ENCODE results near the gene PTS.
A peak's percentile ranks its signal among the peaks of the same experiment; 100 is the strongest.

PTS gene

DNA sequence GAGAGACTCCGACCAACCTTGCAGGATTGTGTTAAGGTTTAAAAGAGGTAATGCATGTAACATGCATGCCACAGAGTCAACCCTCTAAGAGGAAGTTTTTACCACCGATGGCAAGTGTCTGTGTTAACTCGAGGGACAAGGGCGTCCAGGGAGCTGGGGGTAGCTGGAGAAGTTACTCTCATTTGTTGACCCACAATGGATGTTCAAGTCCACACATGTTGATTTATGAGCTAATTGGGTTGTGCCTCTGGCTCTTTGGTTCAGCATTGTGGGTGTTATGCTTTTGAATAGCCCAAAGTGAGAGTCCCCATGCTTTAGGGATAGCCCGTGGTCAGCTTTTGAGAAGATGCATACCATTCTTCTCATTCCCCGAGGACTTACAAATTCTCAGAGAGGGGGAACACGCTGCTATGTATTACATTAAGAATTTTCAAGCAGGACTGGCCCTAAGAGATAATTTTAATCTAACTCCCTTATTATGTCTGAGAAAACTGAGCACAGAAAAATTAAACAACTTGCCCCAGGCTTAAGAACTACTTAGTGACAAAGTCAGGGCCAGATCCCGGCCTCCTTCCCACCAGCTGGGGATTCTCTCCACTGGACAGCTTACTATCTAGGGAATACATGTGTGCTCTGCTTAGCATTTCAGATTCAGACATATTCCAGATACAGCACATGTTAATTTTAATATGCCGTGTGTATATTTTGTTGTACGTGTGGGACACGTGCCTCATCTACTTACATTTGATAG lies 39.6 kb downstream of the PTS start:
- DNase-seq (ENCODE audit: low read depth), result no peak

- DNase-seq (ENCODE audit: low read depth), result no peak
Observed at GRCh38 chr11:112266410-112266778, 40.2 kb downstream of the PTS start.

DNA sequence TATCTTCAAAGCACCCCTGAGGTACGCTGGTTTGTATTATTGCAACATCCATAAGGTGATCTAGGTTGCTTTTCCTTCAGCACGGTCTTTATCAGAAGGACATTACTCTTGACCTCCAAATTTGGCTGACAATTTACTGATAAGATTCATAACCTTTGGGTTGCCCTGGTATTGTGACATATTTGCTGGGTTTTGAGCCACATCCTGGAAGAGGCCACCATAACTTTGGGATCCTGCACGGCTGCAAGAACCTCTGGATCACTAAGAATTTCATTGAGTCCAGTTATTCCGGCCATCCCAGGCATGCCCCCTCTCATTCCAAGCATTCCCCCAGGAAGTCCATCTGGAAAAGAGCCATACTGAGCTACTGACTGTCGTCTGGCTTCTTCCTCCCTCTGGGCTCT lies 41.0 kb downstream of the PTS start:
- no peak for DNase-seq (ENCODE audit: low read depth)

GRCh38 chr11:112268406-112268805 lies 42.2 kb downstream of the PTS start:
- DNase-seq (ENCODE audit: low read depth), result no peak

DNA sequence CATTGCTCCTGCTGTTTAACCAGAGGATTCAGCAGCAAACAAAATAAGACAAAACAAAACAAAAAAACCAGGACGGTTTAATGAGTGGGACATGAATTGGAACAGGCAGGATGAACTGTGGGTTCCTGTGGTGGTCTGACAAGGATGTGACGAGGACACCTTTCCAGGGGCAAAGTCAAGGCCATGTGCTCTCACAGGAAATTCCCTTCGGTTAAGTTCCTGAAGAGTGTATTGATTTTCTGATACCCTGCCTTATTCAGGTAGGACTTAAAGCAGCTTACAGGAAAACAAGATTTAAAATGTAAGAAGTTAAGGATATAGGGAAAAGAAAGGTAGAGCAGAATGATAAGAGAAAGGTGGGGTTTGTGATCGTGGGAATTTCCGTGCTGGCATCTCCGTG lies 42.9 kb downstream of the PTS start:
- no peak for DNase-seq (ENCODE audit: low read depth)

- DNase-seq (ENCODE audit: low read depth), result no peak
Observed at GRCh38 chr11:112270551-112271180, 44.4 kb downstream of the PTS start.

GRCh38 chr11:112271242-112271641 lies 45.0 kb downstream of the PTS start:
- no peak for DNase-seq (ENCODE audit: low read depth)

DNA sequence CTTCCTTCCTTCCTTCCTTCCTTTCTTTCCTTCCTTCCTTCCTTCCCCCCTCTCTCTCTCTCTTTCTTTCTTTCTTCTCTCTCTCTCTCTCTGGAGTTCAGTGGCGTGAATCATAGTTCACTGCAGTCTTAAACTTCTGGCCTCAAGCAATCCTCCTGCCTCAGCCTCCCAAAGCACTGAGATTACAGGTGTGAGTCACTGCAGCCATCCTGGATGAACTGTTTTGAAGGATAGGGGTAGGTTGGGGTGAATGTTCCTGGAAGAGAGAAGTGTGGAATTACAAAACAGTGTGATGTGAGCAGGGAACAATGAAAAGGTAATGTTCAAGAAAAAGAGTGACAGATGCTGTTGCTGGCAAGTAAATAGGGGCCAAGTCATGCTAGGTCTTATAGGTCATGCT lies 46.8 kb downstream of the PTS start:
- DNase-seq (ENCODE audit: low read depth), result no peak

- no peak for DNase-seq (ENCODE audit: low read depth)
Observed at GRCh38 chr11:112274007-112274783, 48.0 kb downstream of the PTS start.

DNA sequence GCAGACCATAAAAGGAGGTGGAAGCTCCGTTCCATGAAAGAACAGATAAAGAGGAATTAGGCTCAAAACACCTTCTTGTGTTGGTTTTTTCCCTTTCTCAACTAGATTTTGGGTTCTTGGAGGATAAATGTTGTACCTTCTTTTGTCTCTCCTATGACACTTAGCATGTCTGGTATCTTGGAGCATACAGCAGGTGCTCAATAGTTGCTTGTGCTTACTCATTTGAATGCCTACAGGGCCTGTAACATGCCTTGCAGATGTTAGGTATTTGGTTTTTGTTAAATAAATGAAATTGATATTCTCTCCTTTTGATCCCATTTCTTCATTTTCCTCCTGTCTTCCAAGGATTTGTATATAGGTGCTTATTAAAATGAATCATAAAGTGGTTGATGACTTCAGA lies 50.8 kb downstream of the PTS start:
- DNase-seq (ENCODE audit: low read depth), result no peak

- DNase-seq (ENCODE audit: low read depth), result no peak
Observed at GRCh38 chr11:112277941-112278340, 51.7 kb downstream of the PTS start.

DNA sequence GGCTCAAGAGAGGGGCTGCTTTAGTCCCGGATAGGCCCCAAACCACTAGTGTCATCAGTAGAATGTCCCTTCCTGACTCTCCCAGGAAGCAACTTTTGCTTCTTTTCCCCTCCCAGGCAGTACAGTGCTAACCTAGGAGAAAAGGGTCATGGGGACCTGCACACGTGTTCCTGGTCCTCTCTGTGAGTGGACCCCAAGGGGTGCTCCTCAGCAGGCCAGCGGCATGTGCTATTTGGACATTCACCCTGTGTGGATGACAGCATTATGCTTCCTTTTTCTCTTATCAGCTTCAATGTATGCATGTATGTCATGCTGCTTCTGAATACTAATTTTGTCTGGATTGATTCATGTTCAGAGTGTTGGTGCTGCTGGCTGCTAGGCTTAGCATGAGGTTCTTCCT lies 52.6 kb downstream of the PTS start:
- DNase-seq (ENCODE audit: low read depth), result no peak

GRCh38 chr11:112279901-112280267 lies 53.7 kb downstream of the PTS start:
- DNase-seq (ENCODE audit: low read depth), result peak; percentile 65

GRCh38 chr11:112280268-112281126 lies 54.3 kb downstream of the PTS start:
- DNase-seq (ENCODE audit: low read depth), result peak; percentile 62

DNA sequence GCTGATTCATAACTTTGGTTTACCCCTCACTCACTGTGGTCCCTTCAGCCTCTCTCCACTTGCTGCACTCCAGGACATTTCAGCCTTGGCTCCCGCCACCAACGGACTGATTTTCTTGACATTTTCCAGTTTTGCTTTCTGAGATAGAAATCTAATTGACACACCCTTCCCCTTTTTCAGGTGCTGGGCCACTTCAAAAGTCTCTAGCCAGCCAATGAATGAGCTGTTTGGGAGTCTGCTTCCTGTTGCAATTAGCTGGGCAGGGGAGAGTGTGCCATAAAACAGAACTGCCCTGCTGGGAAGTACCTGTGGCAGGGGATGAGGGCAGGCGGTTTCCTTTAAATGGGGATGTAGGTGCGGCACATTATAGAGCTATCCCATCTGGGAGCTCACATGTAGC lies 55.5 kb downstream of the PTS start:
- no peak for DNase-seq (ENCODE audit: low read depth)

Data from stimulated activated CD8-positive, alpha-beta memory T cell treated with anti-CD3 and anti-CD28 coated beads, Interleukin-12 subunit alpha, Interleukin-12 subunit beta, amount 100 ng/mL, for 1 hour (primary cell).